GM12878 (cell line): ENCODE measurements around the gene NFS1. TPM values are rescaled to one million over a fixed set of nuclear protein-coding genes. Genes with fewer than 3 reads are reported as not detected.

Source experiments
- BACH1 ChIP-seq: fragments of 450-650 bp; IDR thresholded peaks from 2 replicates; pipeline ENCODE4 v1.6.1; 2017; ENCODE audit warnings: mild to moderate bottlenecking, borderline replicate concordance
- BMI1 ChIP-seq: fragments of 450-650 bp; IDR thresholded peaks from 2 replicates; pipeline ENCODE4 v1.6.1; 2016; ENCODE audit warnings: mild to moderate bottlenecking, moderate library complexity, borderline replicate concordance
- BRCA1 ChIP-seq: IDR thresholded peaks from 2 replicates; pipeline ENCODE4 v1.6.1; 2011; ENCODE audit warnings: low read depth, low read length, improper control_type of control experiment
- CHD4 ChIP-seq: fragments of 200-600 bp; sonication (generic); IDR thresholded peaks from 2 replicates; pipeline ENCODE4 v1.6.1; 2016; ENCODE audit warnings: mild to moderate bottlenecking
- EED ChIP-seq: sonication (generic); IDR thresholded peaks from 2 replicates; pipeline ENCODE4 v1.6.1; 2016; ENCODE audit warnings: antibody characterized with exemption, low read depth
- LARP7 ChIP-seq: fragments of 450-650 bp; IDR thresholded peaks from 2 replicates; pipeline ENCODE4 v1.6.1; 2017; ENCODE audit warnings: mild to moderate bottlenecking
- POLR2A ChIP-seq: IDR thresholded peaks from 2 replicates; pipeline ENCODE4 v1.6.1; 2011; ENCODE audit warnings: low read depth, mild to moderate bottlenecking, low read length
- SPI1 ChIP-seq: IDR thresholded peaks from 2 replicates; pipeline ENCODE4 v1.6.1; 2011; ENCODE audit warnings: low read depth, mild to moderate bottlenecking, low read length, moderate library complexity, borderline replicate concordance; ENCODE audit not compliant: insufficient read depth
- STAT3 ChIP-seq: IDR thresholded peaks from 2 replicates; pipeline ENCODE4 v1.6.1; 2011; ENCODE audit warnings: low read depth, low read length, improper control_type of control experiment
- SUPT20H ChIP-seq: IDR thresholded peaks from 2 replicates; pipeline ENCODE4 v1.6.1; 2011; ENCODE audit warnings: low read depth, mild to moderate bottlenecking, low read length, moderate library complexity, borderline replicate concordance; ENCODE audit not compliant: control insufficient read depth
- YY1 ChIP-seq: IDR thresholded peaks from 2 replicates; pipeline ENCODE4 v1.6.1; 2011; ENCODE audit warnings: low read depth, mild to moderate bottlenecking, low read length
- ZNF274 ChIP-seq: IDR thresholded peaks from one replicate; pipeline ENCODE4 v1.8.0; 2011; ENCODE audit not compliant: insufficient read length, insufficient read depth
- ZZZ3 ChIP-seq: IDR thresholded peaks from 2 replicates; pipeline ENCODE4 v1.6.1; 2011; ENCODE audit warnings: low read depth; ENCODE audit not compliant: control insufficient read depth, insufficient read length
- polyA plus RNA-seq, 11 experiments: library from polyadenylated mRNA; depleted of rRNA in 4 of 11; unstranded in 6 of 11; stranded (reverse) in 5 of 11; fragments of >200 nt; fragmentation: Nextera tagmentation in 4 of 11; fragmentation: Illumina TruSeq in 1 of 11; extraction: Ambion mirVana in 4 of 11; extraction: Trizol in 1 of 11; gene quantifications; 1 replicate in 1 of 11; 2 replicates in 10 of 11; pipeline versions ENCODE4 v1.2.1 to v1.2.3, GENCODE V29; 2011 to 2016; ENCODE audit warnings: inconsistent platforms in 2 of 11, missing spikeins in 2 of 11, low read depth in 1 of 11
- total RNA-seq, 4 experiments: library from RNA; depleted of rRNA in 3 of 4; stranded (reverse); fragments of >200 nt in 3 of 4; fragmentation: Illumina TruSeq in 1 of 4; extraction: Trizol in 1 of 4; gene quantifications; 2 replicates each; pipeline versions ENCODE4 v1.2.1 to v1.2.3, GENCODE V29; 2013 to 2021
- TF ChIP-seq, protein P1 (sequence below): fragments of 450-650 bp; IDR thresholded peaks from 2 replicates; pipeline ENCODE4 v1.6.1; 2017; ENCODE audit warnings: low read depth, mild to moderate bottlenecking, moderate library complexity
- TF ChIP-seq, protein P2 (sequence below): fragments of 450-650 bp; IDR thresholded peaks from 2 replicates; pipeline ENCODE4 v1.6.1; 2018; ENCODE audit warnings: borderline replicate concordance, mild to moderate bottlenecking; ENCODE audit not compliant: partially characterized antibody
- TF ChIP-seq, protein P3 (sequence below): fragments of 450-650 bp; IDR thresholded peaks from 2 replicates; pipeline ENCODE4 v1.6.1; 2016; ENCODE audit warnings: mild to moderate bottlenecking, moderate library complexity, borderline replicate concordance
- TF ChIP-seq, protein P4 (sequence below): fragments of 450-650 bp; formaldehyde crosslinking; IDR thresholded peaks from 2 replicates; pipeline ENCODE4 v1.4.0; 2020; ENCODE audit warnings: mild to moderate bottlenecking, moderate library complexity

NFS1 gene
- total and polyA plus RNA-seq, 10 of the 15 experiments (the other 5 are each of a cell fraction or from before 2014, with no cell fraction given), result 9.2 to 74.1 (median 38.6) TPM

DNA sequence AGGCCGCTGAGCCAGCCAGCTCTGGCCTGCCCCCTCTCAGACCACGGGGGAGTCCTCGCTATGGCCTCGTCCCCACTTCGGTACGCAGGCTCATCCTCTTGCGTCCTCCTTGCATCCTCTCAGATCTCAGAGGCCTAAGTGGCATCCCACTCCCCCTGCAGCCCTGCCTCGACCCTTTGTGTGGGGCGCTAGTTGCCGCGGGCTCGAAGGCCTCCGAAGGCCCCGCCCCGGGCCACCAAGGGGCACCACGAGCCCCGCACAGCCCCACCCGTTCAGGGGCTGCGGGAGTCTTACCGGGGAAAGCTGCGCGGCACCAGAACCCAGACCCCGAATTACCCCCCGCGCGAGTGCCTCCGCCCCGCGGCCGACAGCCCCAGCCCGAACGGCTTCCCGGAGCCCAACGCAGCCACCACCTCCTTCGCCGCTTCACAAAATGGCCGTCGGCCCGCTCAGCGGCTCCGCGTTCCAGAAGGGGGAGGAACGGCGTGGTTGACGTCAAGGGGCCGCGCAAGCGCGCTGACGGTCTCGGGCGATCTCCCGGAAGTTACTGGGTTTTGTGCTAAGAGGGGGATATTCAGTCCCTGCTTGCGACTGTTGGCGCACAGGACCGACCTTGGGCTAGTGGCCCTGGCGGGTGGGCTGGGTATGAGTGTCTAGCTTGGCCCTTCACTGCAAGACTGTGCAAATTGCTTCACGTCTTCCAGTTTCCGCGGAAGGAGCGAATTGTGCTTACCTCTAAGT, 34.5 kb downstream of the NFS1 start, which contains the start of the genes CPNE1 and RBM12 (continued):
- TF ChIP-seq, protein P1, sequence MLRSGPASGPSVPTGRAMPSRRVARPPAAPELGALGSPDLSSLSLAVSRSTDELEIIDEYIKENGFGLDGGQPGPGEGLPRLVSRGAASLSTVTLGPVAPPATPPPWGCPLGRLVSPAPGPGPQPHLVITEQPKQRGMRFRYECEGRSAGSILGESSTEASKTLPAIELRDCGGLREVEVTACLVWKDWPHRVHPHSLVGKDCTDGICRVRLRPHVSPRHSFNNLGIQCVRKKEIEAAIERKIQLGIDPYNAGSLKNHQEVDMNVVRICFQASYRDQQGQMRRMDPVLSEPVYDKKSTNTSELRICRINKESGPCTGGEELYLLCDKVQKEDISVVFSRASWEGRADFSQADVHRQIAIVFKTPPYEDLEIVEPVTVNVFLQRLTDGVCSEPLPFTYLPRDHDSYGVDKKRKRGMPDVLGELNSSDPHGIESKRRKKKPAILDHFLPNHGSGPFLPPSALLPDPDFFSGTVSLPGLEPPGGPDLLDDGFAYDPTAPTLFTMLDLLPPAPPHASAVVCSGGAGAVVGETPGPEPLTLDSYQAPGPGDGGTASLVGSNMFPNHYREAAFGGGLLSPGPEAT, result peak; percentile 75; the same call in 1 of the 2 replicates
- TF ChIP-seq, protein P2, sequence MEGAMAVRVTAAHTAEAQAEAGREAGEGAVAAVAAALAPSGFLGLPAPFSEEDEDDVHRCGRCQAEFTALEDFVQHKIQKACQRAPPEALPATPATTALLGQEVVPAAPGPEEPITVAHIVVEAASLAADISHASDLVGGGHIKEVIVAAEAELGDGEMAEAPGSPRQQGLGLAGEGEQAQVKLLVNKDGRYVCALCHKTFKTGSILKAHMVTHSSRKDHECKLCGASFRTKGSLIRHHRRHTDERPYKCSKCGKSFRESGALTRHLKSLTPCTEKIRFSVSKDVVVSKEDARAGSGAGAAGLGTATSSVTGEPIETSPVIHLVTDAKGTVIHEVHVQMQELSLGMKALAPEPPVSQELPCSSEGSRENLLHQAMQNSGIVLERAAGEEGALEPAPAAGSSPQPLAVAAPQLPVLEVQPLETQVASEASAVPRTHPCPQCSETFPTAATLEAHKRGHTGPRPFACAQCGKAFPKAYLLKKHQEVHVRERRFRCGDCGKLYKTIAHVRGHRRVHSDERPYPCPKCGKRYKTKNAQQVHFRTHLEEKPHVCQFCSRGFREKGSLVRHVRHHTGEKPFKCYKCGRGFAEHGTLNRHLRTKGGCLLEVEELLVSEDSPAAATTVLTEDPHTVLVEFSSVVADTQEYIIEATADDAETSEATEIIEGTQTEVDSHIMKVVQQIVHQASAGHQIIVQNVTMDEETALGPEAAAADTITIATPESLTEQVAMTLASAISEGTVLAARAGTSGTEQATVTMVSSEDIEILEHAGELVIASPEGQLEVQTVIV, result peak; percentile 66
- TF ChIP-seq CHD4 (no peak), POLR2A (peak; percentile 99), LARP7 (0 out of 2 replicates have a peak, but pooled peaks have one; percentile 80), BACH1 (no peak; the same call in none of the 2 replicates), BMI1 (no peak), YY1 (peak; percentile 99), BRCA1 (no peak), SPI1 (peak; percentile 31; the same call in 1 of the 2 replicates), EED (no peak), ZNF274 (no peak), STAT3 (no peak), ZZZ3 (no peak), SUPT20H (no peak)
- TF ChIP-seq, protein P3, sequence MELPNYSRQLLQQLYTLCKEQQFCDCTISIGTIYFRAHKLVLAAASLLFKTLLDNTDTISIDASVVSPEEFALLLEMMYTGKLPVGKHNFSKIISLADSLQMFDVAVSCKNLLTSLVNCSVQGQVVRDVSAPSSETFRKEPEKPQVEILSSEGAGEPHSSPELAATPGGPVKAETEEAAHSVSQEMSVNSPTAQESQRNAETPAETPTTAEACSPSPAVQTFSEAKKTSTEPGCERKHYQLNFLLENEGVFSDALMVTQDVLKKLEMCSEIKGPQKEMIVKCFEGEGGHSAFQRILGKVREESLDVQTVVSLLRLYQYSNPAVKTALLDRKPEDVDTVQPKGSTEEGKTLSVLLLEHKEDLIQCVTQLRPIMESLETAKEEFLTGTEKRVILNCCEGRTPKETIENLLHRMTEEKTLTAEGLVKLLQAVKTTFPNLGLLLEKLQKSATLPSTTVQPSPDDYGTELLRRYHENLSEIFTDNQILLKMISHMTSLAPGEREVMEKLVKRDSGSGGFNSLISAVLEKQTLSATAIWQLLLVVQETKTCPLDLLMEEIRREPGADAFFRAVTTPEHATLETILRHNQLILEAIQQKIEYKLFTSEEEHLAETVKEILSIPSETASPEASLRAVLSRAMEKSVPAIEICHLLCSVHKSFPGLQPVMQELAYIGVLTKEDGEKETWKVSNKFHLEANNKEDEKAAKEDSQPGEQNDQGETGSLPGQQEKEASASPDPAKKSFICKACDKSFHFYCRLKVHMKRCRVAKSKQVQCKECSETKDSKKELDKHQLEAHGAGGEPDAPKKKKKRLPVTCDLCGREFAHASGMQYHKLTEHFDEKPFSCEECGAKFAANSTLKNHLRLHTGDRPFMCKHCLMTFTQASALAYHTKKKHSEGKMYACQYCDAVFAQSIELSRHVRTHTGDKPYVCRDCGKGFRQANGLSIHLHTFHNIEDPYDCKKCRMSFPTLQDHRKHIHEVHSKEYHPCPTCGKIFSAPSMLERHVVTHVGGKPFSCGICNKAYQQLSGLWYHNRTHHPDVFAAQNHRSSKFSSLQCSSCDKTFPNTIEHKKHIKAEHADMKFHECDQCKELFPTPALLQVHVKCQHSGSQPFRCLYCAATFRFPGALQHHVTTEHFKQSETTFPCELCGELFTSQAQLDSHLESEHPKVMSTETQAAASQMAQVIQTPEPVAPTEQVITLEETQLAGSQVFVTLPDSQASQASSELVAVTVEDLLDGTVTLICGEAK, result peak; percentile 51; the same call in 1 of the 2 replicates
- TF ChIP-seq, protein P4, sequence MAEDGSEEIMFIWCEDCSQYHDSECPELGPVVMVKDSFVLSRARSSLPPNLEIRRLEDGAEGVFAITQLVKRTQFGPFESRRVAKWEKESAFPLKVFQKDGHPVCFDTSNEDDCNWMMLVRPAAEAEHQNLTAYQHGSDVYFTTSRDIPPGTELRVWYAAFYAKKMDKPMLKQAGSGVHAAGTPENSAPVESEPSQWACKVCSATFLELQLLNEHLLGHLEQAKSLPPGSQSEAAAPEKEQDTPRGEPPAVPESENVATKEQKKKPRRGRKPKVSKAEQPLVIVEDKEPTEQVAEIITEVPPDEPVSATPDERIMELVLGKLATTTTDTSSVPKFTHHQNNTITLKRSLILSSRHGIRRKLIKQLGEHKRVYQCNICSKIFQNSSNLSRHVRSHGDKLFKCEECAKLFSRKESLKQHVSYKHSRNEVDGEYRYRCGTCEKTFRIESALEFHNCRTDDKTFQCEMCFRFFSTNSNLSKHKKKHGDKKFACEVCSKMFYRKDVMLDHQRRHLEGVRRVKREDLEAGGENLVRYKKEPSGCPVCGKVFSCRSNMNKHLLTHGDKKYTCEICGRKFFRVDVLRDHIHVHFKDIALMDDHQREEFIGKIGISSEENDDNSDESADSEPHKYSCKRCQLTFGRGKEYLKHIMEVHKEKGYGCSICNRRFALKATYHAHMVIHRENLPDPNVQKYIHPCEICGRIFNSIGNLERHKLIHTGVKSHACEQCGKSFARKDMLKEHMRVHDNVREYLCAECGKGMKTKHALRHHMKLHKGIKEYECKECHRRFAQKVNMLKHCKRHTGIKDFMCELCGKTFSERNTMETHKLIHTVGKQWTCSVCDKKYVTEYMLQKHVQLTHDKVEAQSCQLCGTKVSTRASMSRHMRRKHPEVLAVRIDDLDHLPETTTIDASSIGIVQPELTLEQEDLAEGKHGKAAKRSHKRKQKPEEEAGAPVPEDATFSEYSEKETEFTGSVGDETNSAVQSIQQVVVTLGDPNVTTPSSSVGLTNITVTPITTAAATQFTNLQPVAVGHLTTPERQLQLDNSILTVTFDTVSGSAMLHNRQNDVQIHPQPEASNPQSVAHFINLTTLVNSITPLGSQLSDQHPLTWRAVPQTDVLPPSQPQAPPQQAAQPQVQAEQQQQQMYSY (CRISPR knock-in tag), result no peak
